ENCODE data around the gene LAMC3. TPM values are rescaled to one million over a fixed set of nuclear protein-coding genes. Genes with fewer than 3 reads are reported as not detected.
"Not testable (repeated sequence)": the region's sequence is repeated elsewhere in the genome, so short reads cannot be mapped to it uniquely, and the experiment has no call there.

The LAMC3 gene
- total RNA-seq, 3 donors from 2014 or later = 2.1 to 8.5 (median 7.8) TPM

DNA sequence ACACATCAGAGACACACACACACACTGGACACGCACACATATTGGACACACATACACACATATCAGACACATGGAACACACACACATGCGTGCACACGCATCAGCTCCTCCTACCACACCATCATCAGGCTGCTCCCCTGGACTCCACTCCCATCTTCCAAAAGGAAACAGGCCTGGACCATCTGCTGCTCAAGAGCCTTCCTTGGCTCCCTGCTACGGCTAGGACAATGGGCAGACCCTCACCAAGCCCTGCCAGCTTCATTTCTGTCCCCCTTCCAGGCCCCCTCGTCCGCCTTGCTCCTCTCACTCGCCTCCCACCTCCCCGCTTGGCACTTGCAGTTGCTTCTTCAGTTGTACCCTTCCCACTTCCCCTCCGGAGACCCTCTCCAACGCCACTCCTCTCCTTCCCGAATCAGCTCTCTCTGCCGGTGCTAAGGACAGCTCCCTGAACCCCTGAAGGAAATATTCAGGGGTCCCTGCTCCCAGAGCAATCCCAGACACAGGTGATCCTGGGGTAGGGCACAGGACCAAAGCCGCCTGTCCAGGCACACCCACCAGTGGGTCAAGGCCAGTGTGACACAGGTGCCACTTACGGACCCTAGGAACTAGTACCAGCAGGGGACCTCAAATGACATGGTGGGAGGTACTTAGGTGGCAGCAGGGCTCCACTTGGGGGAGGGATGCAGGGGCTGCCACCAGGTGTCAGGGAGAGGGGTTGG, 12.1 kb upstream of the LAMC3 start:
- no peak for TF ChIP-seq POLR2AphosphoS5 (IDR thresholded peaks at IDR 0.05)
- TF ChIP-seq, protein P1, sequence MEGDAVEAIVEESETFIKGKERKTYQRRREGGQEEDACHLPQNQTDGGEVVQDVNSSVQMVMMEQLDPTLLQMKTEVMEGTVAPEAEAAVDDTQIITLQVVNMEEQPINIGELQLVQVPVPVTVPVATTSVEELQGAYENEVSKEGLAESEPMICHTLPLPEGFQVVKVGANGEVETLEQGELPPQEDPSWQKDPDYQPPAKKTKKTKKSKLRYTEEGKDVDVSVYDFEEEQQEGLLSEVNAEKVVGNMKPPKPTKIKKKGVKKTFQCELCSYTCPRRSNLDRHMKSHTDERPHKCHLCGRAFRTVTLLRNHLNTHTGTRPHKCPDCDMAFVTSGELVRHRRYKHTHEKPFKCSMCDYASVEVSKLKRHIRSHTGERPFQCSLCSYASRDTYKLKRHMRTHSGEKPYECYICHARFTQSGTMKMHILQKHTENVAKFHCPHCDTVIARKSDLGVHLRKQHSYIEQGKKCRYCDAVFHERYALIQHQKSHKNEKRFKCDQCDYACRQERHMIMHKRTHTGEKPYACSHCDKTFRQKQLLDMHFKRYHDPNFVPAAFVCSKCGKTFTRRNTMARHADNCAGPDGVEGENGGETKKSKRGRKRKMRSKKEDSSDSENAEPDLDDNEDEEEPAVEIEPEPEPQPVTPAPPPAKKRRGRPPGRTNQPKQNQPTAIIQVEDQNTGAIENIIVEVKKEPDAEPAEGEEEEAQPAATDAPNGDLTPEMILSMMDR (IDR thresholded peaks at IDR 0.05) = no peak
- no peak for TF ChIP-seq POLR2A (IDR thresholded peaks at IDR 0.05)
- Histone ChIP-seq H3K27me3 (peaks cover 0 to 21% of the 10 kb centered on the region in 2 donors), H3K4me1 (no peaks in the 10 kb centered on the region), H3K9me3 (no peaks in the 10 kb centered on the region), H3K27ac (no peak overlapping the region), H3K36me3 (no peaks in the 10 kb centered on the region), H3K4me3 (no peak overlapping the region)
- intact Hi-C loops (cut with DNase I; ENCODE audit: low total_unique reads) = no loop called here
- no peak for DNase-seq (ENCODE audit: low spot score in 2 of 2)

GRCh38 chr9:130997395-130997684, 11.6 kb upstream of the LAMC3 start:
- H3K36me3 ChIP-seq = no peaks in the 10 kb centered on the region
- H3K9me3 ChIP-seq = no peaks in the 10 kb centered on the region
- no peak for DNase-seq (ENCODE audit: low spot score in 2 of 2)
- intact Hi-C loops (cut with DNase I; ENCODE audit: low total_unique reads) = no loop called here
- H3K27me3 ChIP-seq = peaks cover 0 to 21% of the 10 kb centered on the region in 2 donors
- no peak overlapping the region for H3K27ac ChIP-seq
- H3K4me1 ChIP-seq = no peaks in the 10 kb centered on the region
- H3K4me3 ChIP-seq = no peak overlapping the region
- TF ChIP-seq, protein P1 (IDR thresholded peaks at IDR 0.05) = no peak
- TF ChIP-seq POLR2AphosphoS5 (IDR thresholded peaks at IDR 0.05) (no peak), POLR2A (IDR thresholded peaks at IDR 0.05) (no peak)

DNA sequence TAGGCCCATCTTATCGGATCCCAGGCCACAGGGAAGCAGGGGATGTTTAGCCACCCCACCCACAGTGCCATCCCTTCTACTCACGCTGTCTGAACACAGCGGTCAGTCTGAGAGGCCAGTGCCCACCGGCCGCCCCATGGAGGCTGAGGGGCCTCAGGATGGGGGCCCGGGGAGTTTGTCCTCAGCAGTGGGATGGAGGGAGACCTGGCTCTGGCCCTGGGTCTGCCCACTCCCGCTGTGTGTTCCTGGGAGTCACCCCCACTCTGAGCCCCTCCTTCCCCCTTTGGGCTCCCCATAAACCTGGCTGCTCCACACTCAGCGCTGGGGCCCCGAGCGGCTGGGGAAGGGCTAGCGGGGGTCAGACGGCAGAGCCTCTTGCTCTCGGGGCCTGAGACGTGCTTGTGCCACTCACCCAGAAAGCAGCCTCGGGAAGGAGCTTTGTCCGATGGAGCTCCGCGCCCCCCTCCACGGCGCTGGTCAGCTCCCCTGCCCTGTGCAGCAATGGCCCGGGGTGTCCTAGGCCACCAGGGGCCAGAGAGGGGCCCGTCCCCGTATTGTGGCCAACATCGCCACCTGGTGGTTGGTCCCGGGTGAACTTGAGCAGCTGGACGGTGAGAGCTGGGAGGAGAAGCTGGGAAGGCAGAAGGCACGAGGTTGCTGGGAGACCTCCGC, 10.9 kb upstream of the LAMC3 start:
- intact Hi-C loops (cut with DNase I; ENCODE audit: low total_unique reads) = no loop called here
- no peak for DNase-seq (ENCODE audit: low spot score in 2 of 2)
- Histone ChIP-seq H3K4me1 (no peaks in the 10 kb centered on the region), H3K36me3 (no peaks in the 10 kb centered on the region), H3K9me3 (no peaks in the 10 kb centered on the region), H3K4me3 (no peak overlapping the region), H3K27ac (no peak overlapping the region), H3K27me3 (peaks cover 0 to 21% of the 10 kb centered on the region in 2 donors)
- TF ChIP-seq POLR2AphosphoS5 (IDR thresholded peaks at IDR 0.05) (no peak), POLR2A (IDR thresholded peaks at IDR 0.05) (no peak)
- TF ChIP-seq, protein P1 (IDR thresholded peaks at IDR 0.05) = peak in 2 of 3 donors; percentile 35 to 45

GRCh38 chr9:130998597-130999244, 10.3 kb upstream of the LAMC3 start:
- Histone ChIP-seq H3K27me3 (peaks cover 0 to 21% of the 10 kb centered on the region in 2 donors), H3K9me3 (no peaks in the 10 kb centered on the region), H3K4me1 (no peaks in the 10 kb centered on the region), H3K4me3 (no peak overlapping the region), H3K36me3 (no peaks in the 10 kb centered on the region), H3K27ac (no peak overlapping the region)
- TF ChIP-seq, protein P1 (IDR thresholded peaks at IDR 0.05) = no peak
- TF ChIP-seq POLR2A (IDR thresholded peaks at IDR 0.05) (no peak), POLR2AphosphoS5 (IDR thresholded peaks at IDR 0.05) (no peak)
- intact Hi-C loops (cut with DNase I; ENCODE audit: low total_unique reads) = no loop called here
- no peak for DNase-seq (ENCODE audit: low spot score in 2 of 2)

GRCh38 chr9:130999245-130999623, 9.7 kb upstream of the LAMC3 start:
- Histone ChIP-seq H3K4me1 (no peaks in the 10 kb centered on the region), H3K27ac (no peak overlapping the region), H3K27me3 (peaks cover 0 to 21% of the 10 kb centered on the region in 2 donors), H3K4me3 (no peak overlapping the region), H3K9me3 (no peaks in the 10 kb centered on the region), H3K36me3 (no peaks in the 10 kb centered on the region)
- no peak for TF ChIP-seq POLR2AphosphoS5 (IDR thresholded peaks at IDR 0.05)
- TF ChIP-seq POLR2A (IDR thresholded peaks at IDR 0.05) = no peak
- intact Hi-C loops (cut with DNase I; ENCODE audit: low total_unique reads) = no loop called here
- no peak for DNase-seq (ENCODE audit: low spot score in 2 of 2)

DNA sequence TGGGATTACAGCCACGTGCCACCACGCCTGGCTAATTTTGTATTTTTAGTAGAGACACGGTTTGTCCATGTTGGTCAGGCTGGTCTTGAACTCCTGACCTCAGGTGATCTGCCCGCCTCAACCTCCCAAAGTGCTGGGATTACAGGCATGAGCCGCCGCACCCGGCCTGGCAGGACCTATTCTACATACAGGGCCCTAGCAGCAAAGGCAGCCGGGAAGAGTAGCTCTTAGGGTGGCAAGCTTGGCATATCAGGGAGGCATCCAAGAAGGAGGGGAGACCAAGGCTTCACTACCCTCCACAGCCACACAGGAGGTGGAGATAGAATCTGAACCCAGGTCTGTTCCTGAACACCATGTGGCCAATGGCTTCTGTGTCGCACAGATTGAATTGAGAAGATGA, 8.4 kb upstream of the LAMC3 start:
- peaks cover 0 to 21% of the 10 kb centered on the region in 2 donors for H3K27me3 ChIP-seq
- intact Hi-C loops (cut with DNase I; ENCODE audit: low total_unique reads); DNase-seq (ENCODE audit: low spot score in 2 of 2); H3K4me3 ChIP-seq; H3K36me3 ChIP-seq; H3K9me3 ChIP-seq; H3K27ac ChIP-seq; H3K4me1 ChIP-seq: not testable (repeated sequence)

Measured in breast epithelium (tissue), 4 donors.